Frontal cortex (tissue), 4 donors: ENCODE data around the gene PLCG1. TPM values are rescaled to one million over a fixed set of nuclear protein-coding genes. Genes with fewer than 3 reads are reported as not detected.
A peak's percentile ranks its signal among the peaks of the same experiment; 100 is the strongest.
"Not testable (repeated sequence)": the region's sequence is repeated elsewhere in the genome, so short reads cannot be mapped to it uniquely, and the experiment has no call there.

ENCODE experiments used
- DNase-seq, 2 donors: peaks; one replicate each; pipeline ENCODE4 v3.0.0; 2012; ENCODE audit warnings: low spot score in 2 of 2
- FAIRE-seq: peaks from 2 replicates; lab custom pipeline; 2012; peaks lifted over from hg19 to GRCh38; lab: Jason Lieb, UNC
- total RNA-seq: library from RNA; depleted of rRNA; stranded (reverse); fragments of >200 nt; gene quantifications from one replicate; pipeline ENCODE4 v1.2.3, GENCODE V29; 2014
- donor health status: control.
- donor health status: control.
- donor health status: control.

Gene PLCG1
- 91.3 TPM for total RNA-seq

DNA sequence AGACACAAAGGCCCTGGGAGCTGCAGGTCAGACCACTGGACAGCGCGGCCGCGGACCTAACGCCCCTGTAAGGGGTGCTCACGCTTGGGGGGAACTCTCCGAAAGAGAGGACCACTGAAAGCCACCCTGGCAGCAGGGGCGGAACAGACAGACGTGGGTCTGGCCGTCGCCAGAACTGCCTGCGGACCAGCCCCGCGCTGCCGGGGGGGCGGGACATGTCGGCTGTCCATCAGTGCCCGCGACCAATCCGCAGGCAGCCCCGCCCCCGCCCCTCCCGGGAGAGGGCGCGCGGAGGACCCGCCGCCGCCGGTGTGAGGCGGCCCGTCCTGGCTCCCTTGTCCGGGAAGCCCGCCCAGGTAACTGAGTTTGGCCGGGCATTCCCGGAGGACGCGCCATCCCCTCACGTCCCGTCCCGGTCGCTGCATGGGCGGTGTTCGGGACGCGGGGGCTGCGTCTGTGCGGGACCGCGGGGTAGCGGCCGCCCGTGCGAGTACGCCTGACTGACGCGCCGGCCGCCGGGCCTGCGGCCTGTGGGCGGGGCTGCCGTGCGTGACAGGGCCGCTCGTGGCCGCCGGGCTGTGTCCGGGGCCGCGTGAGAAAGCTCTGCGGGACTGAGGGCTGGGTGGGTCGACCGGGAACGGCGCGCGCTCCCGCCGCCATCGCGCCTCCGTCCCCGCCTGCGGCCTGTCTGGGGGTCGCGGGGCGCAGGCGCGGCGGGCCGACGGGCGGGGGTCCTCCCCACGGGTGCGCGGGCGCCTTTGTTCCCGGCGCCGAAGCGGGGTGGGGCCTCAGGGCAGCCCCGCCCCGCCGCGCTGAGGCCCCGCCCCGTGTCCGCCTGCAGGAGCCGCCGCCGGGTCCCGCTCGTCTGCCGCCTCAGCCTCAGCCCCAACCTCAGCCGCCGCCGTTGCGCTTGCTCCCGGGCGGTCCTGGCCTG is at the start of gene PLCG1:
Gene PLCG1 (plus strand): TSS at position 864 of the 934 bp plus-strand sequence. CDS start 99 bp downstream, outside the sequence.
- peak; percentile 97 to 98 for DNase-seq
- no peak for FAIRE-seq

DNA sequence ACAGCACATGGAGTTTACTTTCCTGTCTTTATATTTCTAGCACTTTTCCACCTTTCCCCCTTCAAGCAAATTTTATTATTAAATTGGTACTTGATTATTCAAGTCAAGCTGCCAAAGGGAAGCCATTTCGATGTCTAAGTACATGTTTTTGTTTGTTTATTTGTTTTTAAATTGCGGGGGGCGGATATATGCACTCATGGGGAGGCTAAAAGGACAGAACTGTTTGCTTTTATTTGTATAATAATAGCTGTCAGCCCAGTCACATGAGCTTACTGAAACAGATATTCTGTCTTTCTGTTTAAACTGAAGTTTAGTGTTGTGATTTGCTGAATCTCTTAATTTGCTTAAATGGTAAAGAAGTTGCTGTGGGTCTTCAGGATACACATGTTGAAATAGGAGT is 49.6 kb upstream of the PLCG1 start:
- DNase-seq (no peak), FAIRE-seq (no peak)

DNA sequence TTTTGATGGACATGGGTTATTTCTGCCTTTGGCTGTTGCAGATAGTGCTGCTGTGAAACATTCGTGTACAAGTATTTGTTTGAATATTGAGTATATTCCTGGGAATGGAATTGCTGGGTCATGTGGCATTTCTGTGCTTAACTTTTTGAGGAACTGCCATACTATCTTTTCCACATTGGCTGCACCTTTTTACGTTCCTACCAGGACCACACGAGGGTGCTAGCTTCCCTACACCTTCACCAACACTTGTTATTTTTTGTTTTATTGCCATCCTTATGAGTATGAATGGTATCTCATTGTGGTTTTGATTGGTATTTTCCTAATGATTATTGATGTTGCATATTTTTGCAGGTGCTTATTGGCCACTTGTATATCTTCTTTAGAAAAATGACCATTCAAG is 47.8 kb upstream of the PLCG1 start:
- DNase-seq, result no peak
- FAIRE-seq, result no peak

GRCh38 chr20:41091927-41092326 is 45.4 kb upstream of the PLCG1 start:
- FAIRE-seq (no peak), DNase-seq (no peak)

DNA sequence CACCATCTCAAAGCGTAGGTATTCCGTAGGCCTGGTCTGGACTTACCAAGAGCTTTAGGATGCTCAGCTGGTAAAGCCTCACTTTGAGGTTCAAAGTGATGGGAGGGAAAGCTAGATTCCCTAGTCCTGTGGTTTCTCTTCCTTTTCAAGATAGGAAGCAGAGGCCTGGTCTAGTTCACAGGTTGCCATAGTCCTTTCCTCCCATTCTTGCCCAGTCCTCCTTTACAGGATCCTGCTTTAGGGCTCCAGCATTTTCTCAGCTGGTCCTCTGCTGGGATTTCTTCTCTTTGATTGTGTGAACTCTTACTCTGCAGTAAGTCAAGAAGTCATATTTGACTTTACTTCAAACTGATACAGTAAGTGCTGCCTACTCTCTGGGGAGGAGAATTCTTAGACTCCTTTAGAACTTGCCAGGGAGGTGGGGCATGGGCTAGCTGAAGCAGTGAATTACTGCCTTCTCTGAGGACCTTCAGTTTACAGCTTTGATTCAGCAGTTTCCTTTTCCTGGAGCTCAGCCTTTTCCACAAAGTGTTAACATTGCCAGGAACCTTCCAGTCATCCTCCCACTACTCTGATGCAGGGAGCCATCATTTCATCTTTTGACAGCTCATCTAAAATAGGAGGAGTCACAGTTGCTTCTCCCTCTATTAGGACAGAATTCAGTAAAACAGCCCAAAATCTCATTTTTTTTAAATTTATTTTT is 42.8 kb upstream of the PLCG1 start:
- no peak for FAIRE-seq
- DNase-seq, result no peak

- FAIRE-seq, result peak; percentile 40
- DNase-seq, result peak; percentile 10 to 38
Measured at GRCh38 chr20:41095110-41095969, 42.0 kb upstream of the PLCG1 start.

DNA sequence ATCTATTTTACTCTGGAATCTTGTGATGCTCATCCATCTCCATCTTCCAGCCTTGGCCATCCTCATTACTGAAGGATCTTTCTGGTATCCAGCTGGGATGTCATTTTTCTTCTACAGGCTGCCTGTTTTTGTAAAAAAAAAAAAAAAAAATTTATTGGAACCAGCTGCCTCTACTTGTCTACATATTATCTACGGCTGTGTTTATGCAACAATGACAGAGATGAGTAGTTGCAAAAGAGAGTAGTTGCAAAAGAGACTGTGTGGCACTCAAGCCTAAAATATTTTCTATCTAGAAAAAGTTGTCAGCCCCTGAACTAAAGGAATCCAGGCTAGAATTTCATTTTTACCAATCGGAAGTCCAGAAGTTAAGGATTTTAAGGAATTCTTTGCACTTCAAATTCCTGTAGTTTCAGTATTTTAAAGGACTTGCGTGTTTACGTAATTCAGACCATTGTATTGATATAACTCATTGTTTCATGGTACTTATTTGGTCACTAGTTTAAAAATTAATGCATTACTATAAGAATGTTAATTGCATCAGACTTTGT is 38.6 kb upstream of the PLCG1 start:
- DNase-seq (no peak), FAIRE-seq (no peak)

DNA sequence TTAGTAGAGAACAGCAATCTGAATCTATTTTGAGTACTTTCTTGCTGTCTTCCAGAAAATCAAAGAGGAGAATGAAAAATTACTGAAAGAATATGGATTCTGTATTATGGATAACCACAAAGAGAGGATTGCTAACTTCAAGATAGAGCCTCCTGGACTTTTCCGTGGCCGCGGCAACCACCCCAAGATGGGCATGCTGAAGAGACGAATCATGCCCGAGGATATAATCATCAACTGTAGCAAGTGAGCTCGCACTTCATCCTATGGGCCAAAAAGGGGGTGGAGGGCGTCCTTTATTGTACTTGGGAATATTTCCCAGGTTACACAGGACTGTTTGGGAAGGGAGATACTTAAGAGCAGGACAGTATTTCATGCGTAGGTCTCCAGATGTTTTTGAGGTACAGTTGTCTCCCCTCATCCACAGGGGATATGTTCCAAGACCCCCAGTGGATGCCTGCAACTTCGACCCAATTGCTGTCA is 37.3 kb upstream of the PLCG1 start:
- FAIRE-seq, result no peak

DNA sequence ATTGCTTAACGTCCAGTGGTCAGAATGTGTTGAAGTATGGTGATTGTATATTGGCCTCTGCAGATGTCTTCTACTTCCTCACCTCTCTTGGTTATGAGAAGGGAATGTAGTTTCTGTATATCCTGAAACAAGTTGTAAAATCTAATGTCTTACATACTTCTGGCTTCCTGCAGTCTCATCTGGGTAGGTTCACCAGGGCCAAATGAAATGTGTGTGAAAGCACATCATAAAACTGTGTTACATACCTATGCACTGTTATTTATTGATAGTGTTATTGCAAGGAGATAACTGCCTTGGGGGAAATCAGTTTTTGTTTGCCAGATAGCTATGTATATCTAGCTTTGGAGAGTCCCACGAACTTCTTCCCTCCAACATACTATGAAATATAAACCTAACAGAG is 35.7 kb upstream of the PLCG1 start:
- FAIRE-seq (no peak), DNase-seq (no peak)

More for the DNA sequence above, 37.3 kb upstream of the PLCG1 start:
- DNase-seq, result no peak

- DNase-seq (no peak), FAIRE-seq (no peak)
Measured at GRCh38 chr20:41108531-41108930, 28.8 kb upstream of the PLCG1 start.

GRCh38 chr20:41110012-41110411 is 27.3 kb upstream of the PLCG1 start:
- DNase-seq (no peak), FAIRE-seq (no peak)

DNA sequence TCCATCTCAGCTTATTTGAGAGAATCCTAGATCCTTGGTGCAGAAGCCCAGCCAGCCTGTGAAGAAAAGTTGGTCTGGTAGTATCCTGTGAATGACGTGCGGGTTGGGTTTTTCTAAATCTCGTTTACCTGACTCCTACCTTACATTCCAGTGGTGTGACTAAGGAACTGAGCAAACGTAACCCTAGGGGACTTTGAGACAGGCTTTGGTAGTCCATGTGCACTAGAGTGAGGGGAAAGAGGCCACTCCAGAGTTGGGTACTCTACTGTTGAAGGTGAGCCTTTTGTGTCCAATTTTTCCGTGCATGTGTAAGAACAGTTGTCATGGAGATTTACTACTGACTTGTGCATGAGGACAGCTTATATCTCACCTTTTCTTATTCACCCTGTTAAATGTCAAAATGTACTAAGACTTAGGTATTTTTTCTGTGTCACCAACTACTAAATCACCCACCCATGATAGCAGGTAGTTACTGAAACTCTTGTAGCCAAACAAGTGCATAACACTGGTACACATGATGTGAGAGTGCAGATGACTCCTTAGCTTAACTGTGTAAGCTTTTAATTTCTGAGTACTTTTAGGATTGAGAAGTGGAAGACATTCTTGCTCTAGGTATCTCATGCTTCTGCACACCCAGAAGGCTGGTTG is 26.3 kb upstream of the PLCG1 start:
- DNase-seq, result no peak
- no peak for FAIRE-seq

GRCh38 chr20:41111578-41111951 is 25.8 kb upstream of the PLCG1 start:
- FAIRE-seq, result no peak
- DNase-seq, result no peak

DNA sequence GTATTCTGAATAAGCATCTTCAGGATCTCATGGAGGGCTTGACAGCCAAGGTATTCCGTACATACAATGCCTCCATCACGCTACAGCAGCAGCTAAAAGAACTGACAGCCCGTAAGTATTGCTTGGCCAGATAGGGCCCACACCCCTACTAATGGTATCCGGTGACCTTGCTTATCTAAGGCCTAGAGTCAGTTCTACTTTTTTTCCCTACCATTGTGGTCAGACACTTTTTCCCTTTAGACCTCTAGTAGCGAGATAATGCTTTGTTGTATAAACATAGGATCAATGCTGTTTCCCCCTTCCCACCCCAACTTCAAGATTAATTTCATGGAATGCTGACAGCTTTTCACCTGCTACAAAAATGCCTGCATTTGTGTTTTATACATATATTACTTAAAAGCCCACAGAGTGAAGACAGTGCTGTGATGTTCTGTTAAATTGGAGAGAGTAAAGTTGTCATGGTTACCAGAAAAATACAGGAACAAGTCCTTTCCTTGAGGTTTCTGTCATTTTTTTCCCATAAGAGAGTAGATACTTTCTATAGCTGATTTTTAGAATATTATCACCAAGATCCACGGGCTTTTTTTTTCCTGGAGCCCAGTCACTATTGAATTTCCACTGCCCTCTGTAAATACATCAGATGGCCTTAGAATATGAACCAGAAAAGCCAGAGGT is 20.9 kb upstream of the PLCG1 start:
- FAIRE-seq, result no peak
- no peak for DNase-seq

DNA sequence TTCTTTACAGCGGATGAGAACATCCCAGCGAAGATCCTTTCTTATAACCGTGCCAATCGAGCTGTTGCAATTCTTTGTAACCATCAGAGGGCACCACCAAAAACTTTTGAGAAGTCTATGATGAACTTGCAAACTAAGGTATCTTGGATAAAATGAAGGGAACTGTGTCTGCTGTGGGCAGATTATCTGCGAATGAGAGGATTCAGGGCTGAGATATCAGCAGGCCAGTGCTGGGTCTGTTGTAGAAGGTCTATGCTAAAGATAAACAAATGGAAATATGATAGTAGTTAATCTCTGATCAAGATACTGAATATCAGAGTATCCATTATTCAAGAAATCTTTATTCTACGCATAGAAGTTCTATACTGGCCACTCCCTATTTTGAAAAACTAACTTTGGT is 19.2 kb upstream of the PLCG1 start:
- DNase-seq, FAIRE-seq: not testable (repeated sequence)

DNA sequence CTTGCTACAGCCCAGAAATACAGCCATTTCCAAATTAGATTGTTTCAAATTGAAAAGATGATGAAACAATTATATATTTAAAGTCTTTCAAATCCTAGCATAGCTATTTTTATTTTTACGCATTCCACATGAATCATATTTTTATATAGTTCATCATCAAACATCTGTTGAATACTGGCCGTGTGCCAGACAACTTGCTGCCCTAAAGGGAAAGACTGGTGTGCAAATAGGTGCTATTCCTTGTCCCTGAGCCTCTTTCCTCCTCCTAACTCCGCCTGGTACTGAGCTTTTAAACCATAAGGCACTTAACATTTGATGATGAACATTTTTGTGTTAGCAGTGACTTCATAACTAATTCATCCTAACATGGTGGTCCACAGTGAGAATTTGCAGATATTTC is 18.7 kb upstream of the PLCG1 start:
- no peak for DNase-seq
- FAIRE-seq, result no peak

DNA sequence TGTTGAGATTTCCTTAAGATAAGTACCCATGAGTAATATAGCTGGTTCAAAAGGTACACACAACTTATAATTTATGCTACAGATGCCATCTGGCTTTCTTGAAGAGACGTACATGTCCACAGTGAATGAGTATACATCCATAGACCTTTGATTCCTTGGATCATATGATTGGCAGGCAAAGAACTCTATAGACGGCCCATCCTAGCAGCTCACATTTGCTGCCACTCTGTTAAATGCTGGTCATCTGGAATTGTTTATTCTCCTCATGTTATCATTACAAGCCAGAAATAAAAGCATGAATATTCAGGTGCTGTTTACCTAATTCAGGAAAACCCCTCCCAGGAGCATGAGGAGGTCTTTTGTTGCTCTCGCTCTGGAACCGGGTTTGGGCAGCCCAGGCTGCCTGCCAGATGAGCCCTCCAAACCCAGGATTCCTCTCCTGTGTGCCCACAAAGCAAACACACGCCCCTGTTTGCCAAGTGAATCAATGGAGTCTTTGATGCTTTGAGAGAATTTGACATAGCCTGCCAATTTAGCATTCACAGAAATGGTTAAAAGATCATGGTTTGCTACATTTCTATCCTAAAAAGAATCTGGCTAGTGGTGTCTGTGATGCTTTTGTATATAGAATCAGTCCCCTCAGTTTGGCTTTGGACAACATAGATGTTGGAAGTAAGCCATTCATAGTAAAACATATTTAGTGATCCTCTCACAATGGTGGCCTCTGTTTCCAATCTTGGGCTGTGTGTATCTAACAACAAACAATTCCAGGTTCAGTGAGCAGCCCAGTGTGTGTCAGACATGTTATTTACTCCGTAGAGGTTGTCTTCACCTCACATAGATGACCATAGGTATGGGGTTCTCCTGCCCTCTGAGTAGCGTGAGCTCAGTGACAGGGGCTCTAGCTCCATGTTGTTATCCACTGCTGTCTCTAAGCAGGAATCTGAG is 17.5 kb upstream of the PLCG1 start:
- DNase-seq (no peak), FAIRE-seq (no peak)

DNA sequence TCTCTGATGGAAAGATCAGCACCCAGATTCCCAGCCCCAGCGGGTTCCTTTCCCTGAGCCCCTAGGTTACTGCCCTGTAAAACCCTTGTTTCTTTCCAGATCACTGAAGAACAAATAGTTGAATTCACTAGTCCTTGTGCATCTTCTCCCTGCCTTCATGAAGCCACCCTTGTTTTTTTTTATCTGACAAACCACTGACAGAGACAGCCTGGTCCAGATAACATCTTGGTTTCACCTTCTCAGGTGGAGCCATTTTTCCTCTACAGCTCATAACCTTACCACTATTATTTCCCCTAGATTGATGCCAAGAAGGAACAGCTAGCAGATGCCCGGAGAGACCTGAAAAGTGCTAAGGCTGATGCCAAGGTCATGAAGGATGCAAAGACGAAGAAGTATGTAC is 15.9 kb upstream of the PLCG1 start:
- DNase-seq (no peak), FAIRE-seq (no peak)
